Kidney tubule cell (primary cell): ENCODE data around the gene SLC9B2.

Source experiments
- DNase-seq: peaks from one replicate; pipeline ENCODE4 v3.0.0-alpha.2; 2018; ENCODE audit warnings: low spot score

Gene SLC9B2

GRCh38 chr4:103075894-103076746 is 441 bp downstream of the SLC9B2 start:
- DNase-seq = peak; percentile 71

GRCh38 chr4:103075435-103075893 is 1.1 kb downstream of the SLC9B2 start:
- DNase-seq = peak; percentile 17

GRCh38 chr4:103074744-103075434 is 1.7 kb downstream of the SLC9B2 start:
- no peak for DNase-seq

GRCh38 chr4:103073792-103074438 is 2.6 kb downstream of the SLC9B2 start:
- peak; percentile 32 for DNase-seq

- DNase-seq = peak; percentile 64
Observed at GRCh38 chr4:103067841-103068547, 8.6 kb downstream of the SLC9B2 start.

GRCh38 chr4:103060453-103061148 is 16.0 kb downstream of the SLC9B2 start:
- no peak for DNase-seq

GRCh38 chr4:103054030-103054429 is 22.5 kb downstream of the SLC9B2 start:
- DNase-seq = no peak

GRCh38 chr4:103052779-103053178 is 23.8 kb downstream of the SLC9B2 start:
- no peak for DNase-seq

GRCh38 chr4:103052145-103052544 is 24.4 kb downstream of the SLC9B2 start:
- no peak for DNase-seq

GRCh38 chr4:103050736-103051436 is 25.7 kb downstream of the SLC9B2 start:
- peak; percentile 1 for DNase-seq

- peak; percentile 57 for DNase-seq
Observed at GRCh38 chr4:103046416-103047290, 29.9 kb downstream of the SLC9B2 start.

- no peak for DNase-seq
Observed at GRCh38 chr4:103044183-103044582, 32.4 kb downstream of the SLC9B2 start.

- no peak for DNase-seq
Observed at GRCh38 chr4:103036169-103036568, 40.4 kb downstream of the SLC9B2 start.

- peak; percentile 60 for DNase-seq
Observed at GRCh38 chr4:103032574-103032973, 44.0 kb downstream of the SLC9B2 start.

- no peak for DNase-seq
Observed at GRCh38 chr4:103030791-103031190, 45.8 kb downstream of the SLC9B2 start.

- no peak for DNase-seq
Observed at GRCh38 chr4:103029300-103029699, 47.3 kb downstream of the SLC9B2 start.

- no peak for DNase-seq
Observed at GRCh38 chr4:103026868-103027267, 49.7 kb downstream of the SLC9B2 start.

GRCh38 chr4:103024996-103025395 is 51.6 kb downstream of the SLC9B2 start:
- no peak for DNase-seq

- no peak for DNase-seq
Observed at GRCh38 chr4:103021120-103021519, 55.4 kb downstream of the SLC9B2 start.
